NCI-H226 (cell line): ENCODE results near the gene PTPRC.
A peak's percentile ranks its signal among the peaks of the same experiment; 100 is the strongest.

Experiments used
- DNase-seq: peaks from one replicate; pipeline ENCODE4 v3.0.0-alpha.2; 2015

The PTPRC gene

GRCh38 chr1:198711837-198712236 lies 73.0 kb downstream of the PTPRC start:
- DNase-seq, result peak; percentile 9

DNA sequence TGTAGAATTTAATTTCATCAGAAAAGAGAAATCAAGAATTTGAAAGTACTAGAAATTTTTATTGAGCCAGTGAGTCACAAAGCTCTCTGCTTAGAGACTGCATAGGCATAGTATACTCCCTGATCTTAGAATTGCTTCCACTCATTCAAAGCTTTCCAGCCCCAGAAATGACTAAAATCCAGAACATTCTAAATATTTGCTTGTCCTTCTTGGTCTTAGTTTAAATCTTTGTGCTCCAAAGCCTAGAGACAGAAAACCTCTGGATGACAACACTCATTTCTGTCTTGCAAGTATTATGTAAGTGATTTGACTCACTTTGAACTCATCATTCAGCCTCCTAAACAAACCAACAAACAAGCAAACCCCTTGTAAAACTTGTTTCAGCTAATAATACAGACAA lies 74.2 kb downstream of the PTPRC start:
- DNase-seq, result peak; percentile 17

DNA sequence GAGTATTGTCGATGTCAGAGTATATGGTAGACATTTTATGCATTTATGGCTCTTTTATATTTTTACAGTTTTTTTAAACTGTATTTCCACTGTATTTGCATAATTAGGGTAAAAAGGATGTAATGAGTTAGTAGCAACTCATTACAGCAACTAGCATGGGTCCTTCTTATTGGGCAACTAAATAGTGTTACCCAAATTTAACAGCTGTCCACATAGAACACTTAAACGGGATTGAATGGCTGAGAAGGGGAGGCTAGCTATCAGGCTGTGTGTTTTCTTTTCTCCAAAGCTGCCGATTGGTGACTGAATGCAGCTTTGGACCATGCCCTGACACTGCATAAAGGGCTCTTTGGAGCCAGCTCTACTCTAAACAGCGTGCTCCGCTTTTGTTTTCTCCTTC lies 75.4 kb downstream of the PTPRC start:
- no peak for DNase-seq

- DNase-seq, result no peak
Measured at GRCh38 chr1:198716051-198716450, 77.2 kb downstream of the PTPRC start.

GRCh38 chr1:198717510-198717909 lies 78.7 kb downstream of the PTPRC start:
- no peak for DNase-seq

DNA sequence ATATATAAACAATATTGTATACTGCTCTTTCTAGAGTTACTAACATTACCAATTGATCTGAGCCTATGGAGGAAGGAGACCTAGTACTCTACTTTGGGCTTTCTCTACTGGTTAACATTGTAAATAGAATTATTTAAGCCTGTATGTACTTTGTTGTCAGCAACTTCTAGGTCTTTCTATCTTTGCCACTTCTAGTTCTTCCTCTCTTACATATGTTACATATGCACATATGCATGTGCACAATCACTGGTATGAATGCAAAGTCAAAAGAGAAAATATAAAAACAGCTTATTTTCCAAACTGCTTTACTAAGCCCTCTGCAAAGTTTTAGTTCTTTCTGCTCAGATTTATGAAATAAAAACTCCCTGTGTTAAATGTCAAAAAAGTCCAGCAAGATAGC lies 84.3 kb downstream of the PTPRC start:
- no peak for DNase-seq

DNA sequence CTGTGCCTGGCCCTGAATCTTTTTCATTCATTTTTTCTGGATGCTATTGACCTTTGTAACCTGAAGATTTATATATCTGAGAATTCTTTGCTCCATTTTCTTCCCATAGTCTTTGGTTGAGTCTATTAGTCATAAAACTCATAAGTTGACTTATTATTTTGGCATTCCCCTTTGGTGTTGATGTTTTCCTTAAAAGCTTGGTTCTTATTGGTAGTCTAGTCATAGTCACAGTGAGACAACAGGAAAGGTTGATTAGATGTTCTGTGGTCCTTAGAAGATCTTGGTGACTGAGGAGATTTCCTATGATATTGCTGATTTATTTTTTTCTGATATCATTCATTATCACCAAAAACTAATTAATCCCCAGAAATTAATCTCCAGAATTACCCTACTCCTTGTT lies 86.2 kb downstream of the PTPRC start:
- DNase-seq, result peak; percentile 3

- peak; percentile 56 for DNase-seq
Measured at GRCh38 chr1:198726455-198726854, 87.6 kb downstream of the PTPRC start.

DNA sequence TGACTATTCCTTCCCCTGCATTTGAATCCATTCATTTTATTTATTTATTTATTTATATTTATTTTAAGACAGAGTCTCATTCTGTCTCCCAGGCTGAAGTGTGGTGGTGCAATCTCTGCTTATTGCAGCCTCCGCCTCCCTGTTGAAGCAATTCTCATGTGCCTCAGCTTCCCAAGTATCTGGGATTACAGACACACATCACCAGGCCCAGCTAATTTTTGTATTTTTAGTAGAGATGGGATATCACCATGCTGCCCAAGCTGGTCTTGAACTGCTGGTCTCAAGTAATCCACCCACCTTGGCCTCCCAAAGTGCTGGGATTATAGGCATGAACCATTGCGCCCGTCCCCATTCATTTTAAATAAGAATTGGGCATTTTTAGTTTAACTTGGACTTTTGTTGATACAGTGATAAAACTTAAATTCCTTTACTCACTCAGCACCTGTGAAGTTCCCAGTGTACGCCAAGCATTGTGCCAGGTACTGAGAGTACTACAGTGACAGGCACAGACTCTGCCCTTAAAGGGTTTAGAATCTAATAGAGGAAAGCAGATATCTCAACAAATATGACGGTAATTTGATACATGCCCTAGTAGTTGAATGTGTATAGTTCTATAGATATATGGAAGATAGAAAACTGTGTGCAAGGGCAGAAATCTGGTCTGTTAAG lies 90.5 kb downstream of the PTPRC start:
- no peak for DNase-seq

DNA sequence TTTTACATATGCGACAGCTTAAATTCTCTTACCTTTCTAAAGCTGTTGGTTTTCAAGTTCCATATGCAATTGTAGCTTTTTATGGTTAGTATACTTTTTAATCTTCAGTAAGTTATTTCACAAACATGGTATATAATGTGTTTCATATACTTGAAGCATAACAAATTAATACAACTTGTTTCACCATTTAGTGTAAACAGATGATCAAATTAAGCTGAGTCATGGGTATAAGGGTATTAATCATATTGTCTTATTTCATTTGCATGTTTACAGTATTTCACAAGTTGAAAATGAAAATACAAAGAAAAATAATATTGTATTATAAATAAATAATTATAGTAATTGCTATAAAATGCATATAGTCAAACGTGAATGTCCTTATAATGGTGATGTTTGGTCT lies 92.1 kb downstream of the PTPRC start:
- DNase-seq, result no peak

DNA sequence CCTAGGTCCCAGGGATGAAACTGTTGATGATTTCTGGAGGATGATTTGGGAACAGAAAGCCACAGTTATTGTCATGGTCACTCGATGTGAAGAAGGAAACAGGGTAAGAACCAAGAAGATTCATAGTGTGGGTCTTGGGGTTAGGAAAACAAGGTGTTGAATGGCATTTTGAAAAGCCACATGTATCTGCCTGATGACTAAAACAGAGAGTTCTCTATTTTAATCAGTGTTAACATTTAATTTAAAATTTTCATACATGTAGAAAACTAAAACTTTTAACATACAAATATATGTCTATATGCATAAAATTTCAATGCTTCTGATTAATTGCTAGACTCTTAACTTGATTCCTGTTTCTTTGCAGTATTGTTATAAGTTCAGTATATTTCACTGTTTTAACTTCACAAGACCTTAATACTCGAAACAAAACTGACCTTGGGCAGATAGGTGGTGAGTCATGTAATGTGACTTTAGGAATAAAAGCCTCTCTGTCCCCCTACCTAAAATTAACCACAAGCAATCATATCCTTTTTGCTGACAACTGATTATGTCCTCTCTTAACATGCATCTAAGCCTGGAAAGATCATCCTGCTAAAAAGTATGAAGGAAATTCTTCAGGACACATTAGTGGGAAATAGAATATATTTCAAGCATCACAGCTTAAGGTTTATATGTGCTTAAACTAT lies 95.6 kb downstream of the PTPRC start:
- no peak for DNase-seq

- peak; percentile 28 for DNase-seq
Measured at GRCh38 chr1:198741744-198742143, 102.9 kb downstream of the PTPRC start.

- DNase-seq, result no peak
Measured at GRCh38 chr1:198747127-198747526, 108.3 kb downstream of the PTPRC start.

DNA sequence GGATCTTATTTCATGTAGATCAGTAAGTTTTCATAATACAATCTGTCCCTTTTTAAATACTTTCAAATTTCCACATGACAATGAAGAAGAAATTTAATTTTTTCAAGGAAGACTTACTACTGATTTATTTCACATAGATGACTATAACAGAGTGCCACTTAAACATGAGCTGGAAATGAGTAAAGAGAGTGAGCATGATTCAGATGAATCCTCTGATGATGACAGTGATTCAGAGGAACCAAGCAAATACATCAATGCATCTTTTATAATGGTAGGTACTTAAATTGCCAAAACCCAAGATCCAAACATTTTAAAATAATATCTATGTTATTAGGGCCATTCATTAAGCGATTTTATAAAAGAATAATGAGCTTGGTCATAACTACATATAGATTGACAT lies 110.4 kb downstream of the PTPRC start:
- DNase-seq, result no peak

- DNase-seq, result no peak
Measured at GRCh38 chr1:198750081-198750480, 111.2 kb downstream of the PTPRC start.

GRCh38 chr1:198751741-198752140 lies 112.9 kb downstream of the PTPRC start:
- no peak for DNase-seq

- DNase-seq, result no peak
Measured at GRCh38 chr1:198754670-198755069, 115.8 kb downstream of the PTPRC start.

DNA sequence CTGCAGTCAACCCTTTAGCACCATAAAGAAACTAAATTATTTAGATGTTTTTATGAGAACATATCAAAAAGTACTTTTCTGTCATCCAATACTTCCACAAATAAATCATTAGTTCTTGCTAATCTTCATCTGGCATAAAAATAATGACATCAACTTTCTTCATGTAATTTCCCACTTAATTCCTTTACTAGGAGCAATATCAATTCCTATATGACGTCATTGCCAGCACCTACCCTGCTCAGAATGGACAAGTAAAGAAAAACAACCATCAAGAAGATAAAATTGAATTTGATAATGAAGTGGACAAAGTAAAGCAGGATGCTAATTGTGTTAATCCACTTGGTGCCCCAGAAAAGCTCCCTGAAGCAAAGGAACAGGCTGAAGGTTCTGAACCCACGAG lies 116.9 kb downstream of the PTPRC start:
- no peak for DNase-seq

DNA sequence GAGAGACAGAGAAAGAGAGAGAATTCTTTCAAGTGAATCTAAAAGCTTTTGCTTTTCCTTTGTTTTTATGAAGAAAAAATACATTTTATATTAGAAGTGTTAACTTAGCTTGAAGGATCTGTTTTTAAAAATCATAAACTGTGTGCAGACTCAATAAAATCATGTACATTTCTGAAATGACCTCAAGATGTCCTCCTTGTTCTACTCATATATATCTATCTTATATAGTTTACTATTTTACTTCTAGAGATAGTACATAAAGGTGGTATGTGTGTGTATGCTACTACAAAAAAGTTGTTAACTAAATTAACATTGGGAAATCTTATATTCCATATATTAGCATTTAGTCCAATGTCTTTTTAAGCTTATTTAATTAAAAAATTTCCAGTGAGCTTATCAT lies 117.6 kb downstream of the PTPRC start:
- DNase-seq, result no peak

- DNase-seq, result no peak
Measured at GRCh38 chr1:198761859-198762616, 123.2 kb downstream of the PTPRC start.

DNA sequence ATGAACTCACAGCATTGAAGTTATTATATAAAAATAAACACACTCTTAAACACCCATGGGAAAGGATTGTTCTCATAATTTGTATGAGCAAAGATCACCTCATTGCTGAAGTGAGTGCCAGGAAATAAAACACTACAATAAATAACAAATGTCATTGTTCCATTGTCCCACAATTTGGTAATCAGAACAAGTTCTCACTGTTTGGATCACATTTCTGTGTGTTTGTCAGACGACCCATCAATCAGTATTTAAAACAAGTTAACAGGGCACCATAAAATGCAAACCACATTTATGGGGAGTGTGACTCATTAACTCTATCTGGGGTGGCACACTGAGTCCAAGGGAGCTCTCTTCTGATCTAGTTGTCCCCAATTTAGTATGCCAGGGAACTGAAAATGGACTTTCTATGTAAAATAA lies 124.5 kb downstream of the PTPRC start:
- DNase-seq, result no peak

GRCh38 chr1:198764748-198765147 lies 125.9 kb downstream of the PTPRC start:
- no peak for DNase-seq

DNA sequence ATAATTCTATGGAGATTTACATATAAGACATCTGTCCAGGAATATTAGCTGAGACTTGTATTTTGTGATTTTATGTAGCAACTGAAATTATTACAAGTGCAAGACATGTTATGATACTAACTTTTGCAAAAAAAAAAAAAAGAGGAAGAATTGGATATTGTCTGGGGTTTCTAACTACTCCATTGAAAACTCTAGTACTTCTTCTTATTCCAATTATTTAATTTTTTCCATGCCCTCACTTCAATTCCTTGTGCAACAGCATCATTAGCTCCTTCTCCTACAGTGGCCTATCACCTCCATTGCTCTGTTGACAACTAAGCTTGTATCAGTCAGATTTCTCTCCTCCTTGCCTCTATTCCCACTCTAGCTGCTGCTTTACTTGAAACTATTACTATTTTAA lies 126.6 kb downstream of the PTPRC start:
- no peak for DNase-seq

- no peak for DNase-seq
Measured at GRCh38 chr1:198771563-198772153, 132.8 kb downstream of the PTPRC start.
